Measurements from ENCODE around the gene TBX21.

TBX21 gene

GRCh38 chr17:47776330-47777197 lies 43.5 kb downstream of the TBX21 start:
- DNase-seq: peak; percentile 45

GRCh38 chr17:47778184-47778635 lies 45.2 kb downstream of the TBX21 start:
- DNase-seq: no peak

- no peak for DNase-seq
Measured at GRCh38 chr17:47781397-47781796, 48.4 kb downstream of the TBX21 start.

- peak; percentile 50 for DNase-seq
Measured at GRCh38 chr17:47785538-47786123, 52.6 kb downstream of the TBX21 start.

GRCh38 chr17:47789611-47790561 lies 56.9 kb downstream of the TBX21 start:
- DNase-seq: peak; percentile 73

- DNase-seq: no peak
Measured at GRCh38 chr17:47791025-47791424, 58.0 kb downstream of the TBX21 start.

GRCh38 chr17:47792457-47792856 lies 59.4 kb downstream of the TBX21 start:
- DNase-seq: no peak

GRCh38 chr17:47792979-47793378 lies 59.9 kb downstream of the TBX21 start:
- no peak for DNase-seq
